HepG2 (cell line): Measurements from ENCODE around the gene INO80E. TPM values are rescaled to one million over a fixed set of nuclear protein-coding genes. Genes with fewer than 3 reads are reported as not detected.

Experiments
- ATF7-NPFF ChIP-seq: sonication (generic); formaldehyde crosslinking; IDR thresholded peaks from 2 replicates; pipeline ENCODE4 v1.8.1; 2023; ENCODE audit warnings: mild to moderate bottlenecking, low read depth, missing genetic modification reagents, moderate library complexity
- ELF3 ChIP-seq: IDR thresholded peaks from 2 replicates; pipeline ENCODE4 v1.6.1; 2016; ENCODE audit warnings: missing genetic modification reagents, missing compliant biosample characterization
- ELK4 ChIP-seq: sonication (generic); formaldehyde crosslinking; IDR thresholded peaks from 2 replicates; pipeline ENCODE4 v1.9.0; 2021; ENCODE audit warnings: missing genetic modification reagents, borderline replicate concordance
- EZH2 ChIP-seq: conservative IDR thresholded peaks from 2 replicates; pipeline ENCODE4 v1.6.1; 2012; ENCODE audit warnings: mild to moderate bottlenecking, low read depth, low read length, moderate library complexity
- GABPA ChIP-seq, 2 experiments: IDR thresholded peaks; 2 replicates each; pipeline ENCODE4 v1.6.1; 2011 to 2016; ENCODE audit warnings: low read depth in 2 of 2, low read length in 1 of 2, missing biosample characterization in 1 of 2, missing genetic modification characterization in 1 of 2
- HBP1 ChIP-seq: IDR thresholded peaks from 2 replicates; pipeline ENCODE4 v1.6.1; 2016; ENCODE audit warnings: low read depth, control low read depth
- HOXA7 ChIP-seq: sonication (generic); formaldehyde crosslinking; IDR thresholded peaks from 2 replicates; pipeline ENCODE4 v1.8.1; 2022; ENCODE audit warnings: mild to moderate bottlenecking, missing genetic modification reagents, moderate library complexity
- IRF2 ChIP-seq: IDR thresholded peaks from 2 replicates; pipeline ENCODE4 v1.6.1; 2018; ENCODE audit warnings: missing genetic modification reagents, missing compliant biosample characterization
- MIXL1 ChIP-seq: IDR thresholded peaks from 2 replicates; pipeline ENCODE4 v1.6.1; 2016
- MLLT10 ChIP-seq: sonication (generic); formaldehyde crosslinking; IDR thresholded peaks from 2 replicates; pipeline ENCODE4 v1.4.0; 2020; ENCODE audit warnings: missing genetic modification reagents
- PCBP2 ChIP-seq: fragments of 200-400 bp; formaldehyde crosslinking; optimal IDR thresholded peaks from 2 replicates; pipeline ENCODE3; 2018; ENCODE audit warnings: low read length, low read depth; ENCODE audit not compliant: poor library complexity, severe bottlenecking
- POLR2G ChIP-seq: fragments of 200-400 bp; formaldehyde crosslinking; IDR thresholded peaks from 2 replicates; pipeline ENCODE4 v1.6.1; 2018; ENCODE audit warnings: mild to moderate bottlenecking, low read depth, low read length, moderate library complexity
- RAD51 ChIP-seq: fragments of 450-650 bp; IDR thresholded peaks from 2 replicates; pipeline ENCODE4 v1.6.1; 2016; ENCODE audit warnings: borderline replicate concordance
- RBFOX2 ChIP-seq: fragments of 200-400 bp; formaldehyde crosslinking; IDR thresholded peaks from 2 replicates; pipeline ENCODE4 v1.6.1; 2017; ENCODE audit warnings: low read depth, mild to moderate bottlenecking, low read length
- SP1 ChIP-seq, 2 experiments: fragments of 450-650 bp in 1 of 2; sonication (generic) in 1 of 2; formaldehyde crosslinking in 1 of 2; IDR thresholded peaks; 2 replicates each; pipeline versions ENCODE4 v1.4.0 to v1.6.1; 2016 to 2020; ENCODE audit warnings: missing genetic modification reagents in 1 of 2
- ZFP36L2 ChIP-seq: sonication (generic); formaldehyde crosslinking; IDR thresholded peaks from 2 replicates; pipeline ENCODE4 v1.4.0; 2020; ENCODE audit warnings: missing genetic modification reagents
- ZFP91 ChIP-seq: sonication (generic); formaldehyde crosslinking; IDR thresholded peaks from 2 replicates; pipeline ENCODE4 v1.9.0; 2022; ENCODE audit warnings: missing genetic modification reagents, mild to moderate bottlenecking, borderline replicate concordance
- ZMAT5 ChIP-seq: sonication (generic); formaldehyde crosslinking; IDR thresholded peaks from 2 replicates; pipeline ENCODE4 v1.5.0; 2020; ENCODE audit warnings: mild to moderate bottlenecking, low read depth, missing genetic modification reagents, borderline replicate concordance
- ZNF468 ChIP-seq: sonication (generic); formaldehyde crosslinking; IDR thresholded peaks from 2 replicates; pipeline ENCODE4 v1.8.0; 2022; ENCODE audit warnings: mild to moderate bottlenecking, moderate library complexity, missing genetic modification reagents
- ZNF597 ChIP-seq: sonication (generic); formaldehyde crosslinking; IDR thresholded peaks from 2 replicates; pipeline ENCODE4 v1.5.0; 2020; ENCODE audit warnings: missing genetic modification reagents
- ZNF770 ChIP-seq: sonication (generic); formaldehyde crosslinking; IDR thresholded peaks from 2 replicates; pipeline ENCODE4 v1.5.0; 2020; ENCODE audit warnings: mild to moderate bottlenecking, missing genetic modification reagents
- ZSCAN31 ChIP-seq: sonication (generic); formaldehyde crosslinking; IDR thresholded peaks from 2 replicates; pipeline ENCODE4 v1.5.0; 2020; ENCODE audit warnings: low read depth, mild to moderate bottlenecking, missing genetic modification reagents
- polyA plus RNA-seq, 8 experiments: library from polyadenylated mRNA; depleted of rRNA in 3 of 8; stranded (reverse) in 7 of 8; unstranded in 1 of 8; fragments of >200 nt; fragmentation: Illumina TruSeq in 4 of 8; extraction: Trizol in 4 of 8; gene quantifications; 2 replicates each; pipeline versions ENCODE4 v1.2.1 to v1.2.3, GENCODE V29; 2011 to 2016; ENCODE audit warnings: low read depth in 4 of 8, missing spikeins in 1 of 8, mixed read lengths in 1 of 8; ENCODE audit not compliant: insufficient read depth in 1 of 8
- total RNA-seq, 5 experiments: library from RNA; depleted of rRNA; stranded (reverse); fragments of >200 nt; fragmentation: Illumina TruSeq; extraction: Trizol; gene quantifications; 2 replicates each; pipeline ENCODE4 v1.2.3, GENCODE V29; 2016; ENCODE audit warnings: low read depth in 1 of 5

The INO80E gene
- total and polyA plus RNA-seq, 2 of the 13 experiments (the other 11 are each of a cell fraction or from before 2014, with no cell fraction given): 25.8 to 45.6 TPM

- no peak; the same call in 1 of the 2 replicates for TF ChIP-seq HBP1 (CRISPR knock-in tag)
- TF ChIP-seq EZH2: no peak
- no peak; the same call in 1 of the 2 replicates for TF ChIP-seq ATF7-NPFF
- 0 out of 2 replicates have a peak, but pooled peaks have one; percentile 11 for TF ChIP-seq MIXL1
- TF ChIP-seq POLR2G: no peak
- TF ChIP-seq ZSCAN31 (CRISPR knock-in tag): no peak
- no peak for TF ChIP-seq ZMAT5 (CRISPR knock-in tag)
- TF ChIP-seq ZNF597: no peak
- no peak for TF ChIP-seq HOXA7 (CRISPR knock-in tag)
- TF ChIP-seq GABPA (IDR thresholded peaks at IDR 0.05; ENCODE audit: low read depth, low read length): no peak
- no peak for TF ChIP-seq GABPA (CRISPR knock-in tag; IDR thresholded peaks at IDR 0.05; ENCODE audit: low read depth)
- 0 out of 2 replicates have a peak, but pooled peaks have one; percentile 18 for TF ChIP-seq ELK4 (CRISPR knock-in tag)
- no peak for TF ChIP-seq SP1 (IDR thresholded peaks at IDR 0.05)
- TF ChIP-seq SP1 (CRISPR knock-in tag; IDR thresholded peaks at IDR 0.05): no peak
- TF ChIP-seq MLLT10: no peak
- TF ChIP-seq RAD51: no peak
- no peak for TF ChIP-seq ZFP91 (CRISPR knock-in tag)
- peak; percentile 89 for TF ChIP-seq RBFOX2
- TF ChIP-seq ZNF468 (CRISPR knock-in tag): 0 out of 2 replicates have a peak, but pooled peaks have one; percentile 23
- TF ChIP-seq ZNF770 (CRISPR knock-in tag): peak; percentile 59; the same call in 1 of the 2 replicates
- no peak for TF ChIP-seq ZFP36L2 (CRISPR knock-in tag)
- no peak for TF ChIP-seq PCBP2
- no peak for TF ChIP-seq ELF3 (CRISPR knock-in tag)
- no peak for TF ChIP-seq IRF2 (CRISPR knock-in tag)
Observed at GRCh38 chr16:29995324-29995910, 624 bp upstream of the INO80E start, which contains the start of gene HIRIP3 (continued).
